GM23338 (cell line): ENCODE measurements around the gene GUCY1B1. TPM values are rescaled to one million over a fixed set of nuclear protein-coding genes. Genes with fewer than 3 reads are reported as not detected.

ENCODE experiments used
- ATAC-seq: fragments of 200-7000 bp; cut with Tn5 transposase; 3 replicates; pipeline ENCODE4 v1.9.1; 2020
- DNase-seq: peaks from one replicate; pipeline ENCODE4 v3.0.0-alpha.2; 2015; ENCODE audit warnings: low spot score
- H2AFZ ChIP-seq: fragments of 200-600 bp; sonication (generic); 2 replicates; pipeline ENCODE4 v1.8.0; 2016; ENCODE audit warnings: antibody characterized with exemption, mild to moderate bottlenecking, moderate library complexity
- H3F3A ChIP-seq: fragments of 200-600 bp; sonication (generic); replicated peaks from 2 replicates; pipeline ENCODE4 v1.8.0; 2017; ENCODE audit warnings: antibody characterized with exemption, mixed run types, low read depth
- H3K27ac ChIP-seq: fragments of 200-600 bp; sonication (generic); 2 replicates; pipeline ENCODE4 v1.6.1; 2016; ENCODE audit warnings: low read depth
- H3K27me3 ChIP-seq: fragments of 200-600 bp; sonication (generic); 2 replicates; pipeline ENCODE4 v1.8.0; 2016; ENCODE audit warnings: mild to moderate bottlenecking, mixed run types, moderate library complexity; ENCODE audit not compliant: insufficient read depth
- H3K36me3 ChIP-seq: fragments of 200-600 bp; sonication (generic); 2 replicates; pipeline ENCODE4 v1.8.0; 2016; ENCODE audit warnings: mild to moderate bottlenecking; ENCODE audit not compliant: insufficient read depth
- H3K4me1 ChIP-seq: fragments of 200-600 bp; sonication (generic); 2 replicates; pipeline ENCODE4 v1.8.0; 2016; ENCODE audit warnings: mild to moderate bottlenecking, moderate library complexity; ENCODE audit not compliant: insufficient read depth
- H3K4me2 ChIP-seq: fragments of 200-600 bp; sonication (generic); 2 replicates; pipeline ENCODE4 v1.7.1; 2017; ENCODE audit warnings: mixed run types
- H3K4me3 ChIP-seq: fragments of 200-600 bp; sonication (generic); 2 replicates; pipeline ENCODE4 v1.6.1; 2016; ENCODE audit warnings: mixed run types
- H3K79me2 ChIP-seq: fragments of 200-600 bp; sonication (generic); replicated peaks from 2 replicates; pipeline ENCODE4 v1.8.0; 2017; ENCODE audit warnings: mild to moderate bottlenecking; ENCODE audit not compliant: insufficient read depth
- H3K9me2 ChIP-seq: fragments of 200-600 bp; sonication (generic); 2 replicates; pipeline ENCODE4 v1.8.0; 2017; ENCODE audit not compliant: insufficient read depth
- H4K20me1 ChIP-seq: fragments of 200-600 bp; sonication (generic); replicated peaks from 2 replicates; pipeline ENCODE4 v1.8.0; 2017; ENCODE audit warnings: mild to moderate bottlenecking; ENCODE audit not compliant: insufficient read depth
- H3K27ac Mint-ChIP-seq: 2 replicates; pipeline ENCODE4 v1.8.0; 2020; ENCODE audit warnings: inconsistent platforms, mild to moderate bottlenecking, moderate library complexity, mixed read lengths
- H3K27me3 Mint-ChIP-seq: 3 replicates; pipeline ENCODE4 v1.8.0; 2022; ENCODE audit warnings: low read depth, mild to moderate bottlenecking, moderate library complexity, mixed read lengths, inconsistent platforms; ENCODE audit not compliant: insufficient read depth, poor library complexity
- H3K36me3 Mint-ChIP-seq: 3 replicates; pipeline ENCODE4 v1.8.0; 2021; ENCODE audit warnings: low read depth, mild to moderate bottlenecking, inconsistent platforms, moderate library complexity, mixed read lengths
- H3K4me1 Mint-ChIP-seq: 3 replicates; pipeline ENCODE4 v1.8.0; 2020; ENCODE audit warnings: mild to moderate bottlenecking, inconsistent platforms, mixed read lengths
- H3K4me3 Mint-ChIP-seq: 3 replicates; pipeline ENCODE4 v1.8.0; 2021; ENCODE audit warnings: moderate library complexity, mild to moderate bottlenecking, inconsistent platforms, mixed read lengths
- H3K9me3 Mint-ChIP-seq: 3 replicates; pipeline ENCODE4 v1.8.0; 2020; ENCODE audit warnings: moderate library complexity, mild to moderate bottlenecking, inconsistent platforms, mixed read lengths
- CREB1 ChIP-seq: fragments of 250-450 bp; sonication (Bioruptor Pico); IDR thresholded peaks from 2 replicates; pipeline ENCODE4 v1.5.0; 2020; ENCODE audit warnings: low read depth, mild to moderate bottlenecking, moderate library complexity
- EZH2 ChIP-seq: fragments of 200-600 bp; sonication (generic); IDR thresholded peaks from one replicate; pipeline ENCODE4 v1.8.0; 2017; ENCODE audit warnings: antibody characterized with exemption, mild to moderate bottlenecking, low read depth; ENCODE audit not compliant: unreplicated experiment
- EZH2phosphoT487 ChIP-seq: fragments of 200-600 bp; sonication (generic); IDR thresholded peaks from one replicate; pipeline ENCODE4 v1.8.1; 2018; ENCODE audit warnings: antibody characterized with exemption; ENCODE audit not compliant: unreplicated experiment
- JUNB ChIP-seq: IDR thresholded peaks from one replicate; pipeline ENCODE4 v1.6.1; 2016; ENCODE audit warnings: antibody characterized with exemption; ENCODE audit not compliant: unreplicated experiment
- POLR2AphosphoS5 ChIP-seq: IDR thresholded peaks from 2 replicates; pipeline ENCODE4 v1.6.1; 2016; ENCODE audit warnings: antibody characterized with exemption, low read depth
- ZNF114 ChIP-seq: fragments of 250-450 bp; sonication (Bioruptor Pico); IDR thresholded peaks from 2 replicates; pipeline ENCODE4 v1.5.0; 2020; ENCODE audit warnings: mild to moderate bottlenecking, moderate library complexity
- ZNF331 ChIP-seq: fragments of 250-450 bp; sonication (Bioruptor Pico); IDR thresholded peaks from 2 replicates; pipeline ENCODE4 v1.5.0; 2020; ENCODE audit warnings: low read depth, mild to moderate bottlenecking, moderate library complexity
- polyA plus RNA-seq: library from polyadenylated mRNA; unstranded; fragments of >200 nt; fragmentation: Nextera tagmentation; extraction: Ambion mirVana; gene quantifications from 2 replicates; pipeline ENCODE4 v1.2.1, GENCODE V29; 2016
- total RNA-seq: library from RNA; depleted of rRNA; stranded (reverse); fragments of >200 nt; shearing (Covaris generic); gene quantifications from 2 replicates; pipeline ENCODE4 v1.2.3, GENCODE V29; 2014
- TF ChIP-seq, protein P1 (sequence below): IDR thresholded peaks from one replicate; pipeline ENCODE4 v1.6.1; 2018; ENCODE audit warnings: antibody characterized with exemption; ENCODE audit not compliant: unreplicated experiment
- TF ChIP-seq, protein P2 (sequence below): IDR thresholded peaks from 2 replicates; pipeline ENCODE4 v1.6.1; 2016; ENCODE audit warnings: antibody characterized with exemption
- TF ChIP-seq, protein P3 (sequence below), 2 experiments: fragments of 200-600 bp in 1 of 2; sonication (generic) in 1 of 2; conservative IDR thresholded peaks; 2 replicates each; pipeline versions ENCODE4 v1.5.1 to v1.6.1; 2016 to 2017; ENCODE audit warnings: antibody characterized with exemption in 2 of 2, low read depth in 2 of 2, mild to moderate bottlenecking in 2 of 2, moderate library complexity in 1 of 2

The GUCY1B1 gene
- total and polyA plus RNA-seq, 2 experiments from 2014 or later: 2.6 to 4.3 TPM

DNA sequence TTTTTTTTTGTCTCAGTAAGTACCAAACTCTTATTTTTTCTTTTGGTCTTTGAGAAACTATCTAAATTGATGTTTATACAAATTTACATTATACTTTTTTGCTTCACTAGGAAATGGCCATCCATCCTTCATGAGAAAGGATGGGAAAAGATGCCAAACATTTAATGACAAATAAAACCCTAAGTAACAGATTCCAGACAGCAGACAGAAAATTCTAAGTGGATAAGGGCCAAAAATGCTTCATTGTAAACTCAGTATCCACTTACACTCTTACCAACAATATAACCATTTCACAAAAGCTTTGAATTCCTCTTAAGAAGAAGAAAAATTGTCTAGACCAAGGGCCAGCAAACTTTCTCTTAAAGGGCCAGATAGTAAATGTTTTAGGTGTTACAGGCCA is 3.5 kb downstream of the GUCY1B1 start (continued):
- TF ChIP-seq, protein P1, sequence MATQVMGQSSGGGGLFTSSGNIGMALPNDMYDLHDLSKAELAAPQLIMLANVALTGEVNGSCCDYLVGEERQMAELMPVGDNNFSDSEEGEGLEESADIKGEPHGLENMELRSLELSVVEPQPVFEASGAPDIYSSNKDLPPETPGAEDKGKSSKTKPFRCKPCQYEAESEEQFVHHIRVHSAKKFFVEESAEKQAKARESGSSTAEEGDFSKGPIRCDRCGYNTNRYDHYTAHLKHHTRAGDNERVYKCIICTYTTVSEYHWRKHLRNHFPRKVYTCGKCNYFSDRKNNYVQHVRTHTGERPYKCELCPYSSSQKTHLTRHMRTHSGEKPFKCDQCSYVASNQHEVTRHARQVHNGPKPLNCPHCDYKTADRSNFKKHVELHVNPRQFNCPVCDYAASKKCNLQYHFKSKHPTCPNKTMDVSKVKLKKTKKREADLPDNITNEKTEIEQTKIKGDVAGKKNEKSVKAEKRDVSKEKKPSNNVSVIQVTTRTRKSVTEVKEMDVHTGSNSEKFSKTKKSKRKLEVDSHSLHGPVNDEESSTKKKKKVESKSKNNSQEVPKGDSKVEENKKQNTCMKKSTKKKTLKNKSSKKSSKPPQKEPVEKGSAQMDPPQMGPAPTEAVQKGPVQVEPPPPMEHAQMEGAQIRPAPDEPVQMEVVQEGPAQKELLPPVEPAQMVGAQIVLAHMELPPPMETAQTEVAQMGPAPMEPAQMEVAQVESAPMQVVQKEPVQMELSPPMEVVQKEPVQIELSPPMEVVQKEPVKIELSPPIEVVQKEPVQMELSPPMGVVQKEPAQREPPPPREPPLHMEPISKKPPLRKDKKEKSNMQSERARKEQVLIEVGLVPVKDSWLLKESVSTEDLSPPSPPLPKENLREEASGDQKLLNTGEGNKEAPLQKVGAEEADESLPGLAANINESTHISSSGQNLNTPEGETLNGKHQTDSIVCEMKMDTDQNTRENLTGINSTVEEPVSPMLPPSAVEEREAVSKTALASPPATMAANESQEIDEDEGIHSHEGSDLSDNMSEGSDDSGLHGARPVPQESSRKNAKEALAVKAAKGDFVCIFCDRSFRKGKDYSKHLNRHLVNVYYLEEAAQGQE: no peak
- TF ChIP-seq, protein P2, sequence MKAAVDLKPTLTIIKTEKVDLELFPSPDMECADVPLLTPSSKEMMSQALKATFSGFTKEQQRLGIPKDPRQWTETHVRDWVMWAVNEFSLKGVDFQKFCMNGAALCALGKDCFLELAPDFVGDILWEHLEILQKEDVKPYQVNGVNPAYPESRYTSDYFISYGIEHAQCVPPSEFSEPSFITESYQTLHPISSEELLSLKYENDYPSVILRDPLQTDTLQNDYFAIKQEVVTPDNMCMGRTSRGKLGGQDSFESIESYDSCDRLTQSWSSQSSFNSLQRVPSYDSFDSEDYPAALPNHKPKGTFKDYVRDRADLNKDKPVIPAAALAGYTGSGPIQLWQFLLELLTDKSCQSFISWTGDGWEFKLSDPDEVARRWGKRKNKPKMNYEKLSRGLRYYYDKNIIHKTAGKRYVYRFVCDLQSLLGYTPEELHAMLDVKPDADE: no peak
- no peak for TF ChIP-seq ZNF114 (CRISPR knock-in tag)

DNA sequence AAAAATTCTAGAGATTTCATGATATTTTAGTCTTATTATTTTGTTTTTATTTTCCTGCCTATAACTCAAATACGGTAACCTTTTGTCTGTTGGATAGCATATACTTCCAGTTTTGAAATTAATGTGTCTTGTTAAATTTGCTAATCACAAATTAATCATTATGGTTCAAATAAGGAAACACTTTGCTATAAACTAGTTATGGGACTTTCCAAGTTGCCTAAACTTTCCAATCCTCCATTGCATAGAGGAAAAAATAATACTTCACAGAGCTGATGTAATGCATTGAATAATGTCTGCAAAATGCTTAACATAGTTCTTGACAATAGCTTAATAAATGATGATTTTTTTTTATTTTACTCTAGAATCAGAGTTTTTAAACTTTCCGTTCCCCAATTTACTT is 4.7 kb downstream of the GUCY1B1 start:
- no peak for DNase-seq
- no peak overlapping the region for H3K4me3 Mint-ChIP-seq
- peaks cover 8% of the 10 kb centered on the region for H3K4me1 Mint-ChIP-seq
- peaks cover 2% of the 10 kb centered on the region for H3K27me3 Mint-ChIP-seq
- Histone ChIP-seq H3K36me3 (no peaks in the 10 kb centered on the region), H4K20me1 (no peaks in the 10 kb centered on the region), H3K4me2 (no peak overlapping the region), H2AFZ (no peak overlapping the region), H3K4me1 (peaks cover 4% of the 10 kb centered on the region; the same call in 1 of the 2 replicates), H3K79me2 (no peaks in the 10 kb centered on the region), H3K27ac (no peak overlapping the region), H3K4me3 (no peak overlapping the region), H3K9me2 (no peaks in the 10 kb centered on the region), H3K27me3 (peaks cover 22% of the 10 kb centered on the region), H3F3A (no peaks in the 10 kb centered on the region)
- H3K36me3 Mint-ChIP-seq: no peaks in the 10 kb centered on the region
- H3K27ac Mint-ChIP-seq: no peak overlapping the region
- no peak for ATAC-seq
- no peaks in the 10 kb centered on the region; the same call in 2 of the 3 replicates for H3K9me3 Mint-ChIP-seq
- TF ChIP-seq, protein P1: no peak
- TF ChIP-seq EZH2phosphoT487 (no peak), CREB1 (CRISPR knock-in tag) (no peak), EZH2 (no peak), POLR2AphosphoS5 (no peak), ZNF114 (CRISPR knock-in tag) (no peak), JUNB (no peak), ZNF331 (CRISPR knock-in tag) (no peak)
- TF ChIP-seq, protein P2: no peak
- TF ChIP-seq, protein P3, sequence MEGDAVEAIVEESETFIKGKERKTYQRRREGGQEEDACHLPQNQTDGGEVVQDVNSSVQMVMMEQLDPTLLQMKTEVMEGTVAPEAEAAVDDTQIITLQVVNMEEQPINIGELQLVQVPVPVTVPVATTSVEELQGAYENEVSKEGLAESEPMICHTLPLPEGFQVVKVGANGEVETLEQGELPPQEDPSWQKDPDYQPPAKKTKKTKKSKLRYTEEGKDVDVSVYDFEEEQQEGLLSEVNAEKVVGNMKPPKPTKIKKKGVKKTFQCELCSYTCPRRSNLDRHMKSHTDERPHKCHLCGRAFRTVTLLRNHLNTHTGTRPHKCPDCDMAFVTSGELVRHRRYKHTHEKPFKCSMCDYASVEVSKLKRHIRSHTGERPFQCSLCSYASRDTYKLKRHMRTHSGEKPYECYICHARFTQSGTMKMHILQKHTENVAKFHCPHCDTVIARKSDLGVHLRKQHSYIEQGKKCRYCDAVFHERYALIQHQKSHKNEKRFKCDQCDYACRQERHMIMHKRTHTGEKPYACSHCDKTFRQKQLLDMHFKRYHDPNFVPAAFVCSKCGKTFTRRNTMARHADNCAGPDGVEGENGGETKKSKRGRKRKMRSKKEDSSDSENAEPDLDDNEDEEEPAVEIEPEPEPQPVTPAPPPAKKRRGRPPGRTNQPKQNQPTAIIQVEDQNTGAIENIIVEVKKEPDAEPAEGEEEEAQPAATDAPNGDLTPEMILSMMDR (conservative IDR thresholded peaks at IDR 0.05; ENCODE audit: low read depth in 2 of 2): no peak
